ENCODE data around the gene FBXL7.

FBXL7 gene

DNA sequence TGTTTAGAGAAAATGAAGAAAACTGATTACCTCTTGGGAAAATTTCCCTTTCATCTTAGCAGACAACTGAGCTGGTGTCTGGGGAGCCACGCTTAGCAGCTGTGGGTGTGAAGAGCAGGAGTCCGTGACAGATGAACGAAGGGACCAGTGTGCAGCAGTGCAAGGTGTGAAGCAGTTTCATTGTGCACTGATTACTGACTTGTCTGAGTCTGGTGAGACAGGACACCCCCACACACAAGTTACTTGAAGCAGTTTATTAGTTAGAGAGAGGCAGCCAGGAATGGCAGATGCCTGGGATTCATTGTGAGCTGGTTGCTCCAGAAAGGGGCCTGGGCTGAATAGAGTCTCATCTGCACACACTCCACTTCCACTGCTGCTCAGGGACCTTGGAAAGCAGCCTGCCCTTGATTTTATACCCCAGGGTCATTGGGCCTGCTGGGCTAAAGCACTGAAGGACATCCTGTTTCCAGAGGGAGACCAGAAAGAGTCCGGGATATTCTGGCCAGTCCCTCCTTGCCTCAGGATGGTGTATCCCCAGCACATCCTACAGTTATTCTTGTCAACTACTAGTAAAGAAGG lies 47.4 kb downstream of the FBXL7 start:
- FAIRE-seq, result no peak

DNA sequence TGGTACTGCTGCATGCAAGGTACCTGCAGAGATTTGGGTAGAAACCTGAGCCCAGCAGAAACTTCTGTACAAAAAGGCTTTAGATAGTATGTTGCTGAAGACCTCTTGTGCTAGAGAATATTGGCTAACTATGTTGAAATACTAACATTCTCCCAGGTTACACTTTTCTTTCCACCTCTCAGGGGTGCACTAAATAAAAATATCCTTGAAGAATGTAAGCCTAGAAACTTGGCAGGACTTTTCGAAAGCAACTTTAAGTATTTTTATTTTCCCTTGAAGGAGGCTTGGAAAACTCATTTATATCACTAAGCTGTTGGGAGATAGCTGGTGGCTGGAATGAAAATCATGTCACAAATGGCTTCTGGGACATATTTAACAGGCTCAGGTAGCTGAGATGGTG lies 50.0 kb downstream of the FBXL7 start:
- FAIRE-seq, result no peak

DNA sequence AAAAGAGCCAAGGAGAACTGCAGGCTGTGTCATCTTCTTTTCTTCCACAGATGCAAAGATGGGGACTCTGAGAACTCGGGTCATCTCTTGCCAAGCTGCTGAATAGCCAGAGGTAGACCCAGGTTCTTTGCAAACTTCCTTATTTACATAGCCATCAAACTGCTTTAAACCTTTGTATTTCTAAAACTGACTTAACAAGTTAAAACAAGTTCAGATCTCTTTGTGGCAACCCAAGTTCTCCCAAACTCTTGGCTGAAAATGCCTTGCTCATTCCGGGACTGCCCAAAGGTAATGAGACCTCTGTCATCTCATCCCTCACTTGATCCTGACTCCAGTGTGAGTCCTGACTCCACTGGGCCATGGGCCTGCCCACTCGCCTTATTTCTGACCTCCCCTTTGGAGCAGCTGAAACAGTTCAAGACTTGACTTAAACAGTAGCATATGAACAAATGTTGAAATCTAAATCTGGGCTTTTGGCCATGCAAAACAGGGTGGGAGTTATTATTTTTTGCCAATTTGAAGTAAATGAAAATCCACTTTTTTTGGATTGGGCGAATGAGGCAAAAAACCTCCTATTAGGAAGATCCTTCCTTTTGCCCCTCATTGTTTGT lies 50.6 kb downstream of the FBXL7 start:
- FAIRE-seq, result no peak

DNA sequence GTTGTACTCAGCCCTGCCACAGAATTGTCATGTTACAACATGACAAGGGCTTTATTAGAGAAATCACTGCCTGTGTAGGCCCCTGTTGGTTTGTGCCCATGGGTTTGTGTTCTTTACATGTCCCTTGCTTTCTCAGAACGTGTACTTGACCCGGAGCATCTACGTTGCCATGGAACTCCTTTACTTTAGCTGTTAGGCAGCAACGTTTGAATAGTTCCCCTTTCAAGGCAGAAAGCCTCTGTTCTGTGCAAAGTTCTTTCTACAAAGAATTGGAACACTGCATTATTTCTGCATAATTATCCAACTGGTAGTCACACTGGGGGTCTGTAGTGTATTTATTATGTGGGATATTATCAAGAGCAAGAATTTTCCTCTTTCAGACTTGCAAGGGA lies 51.1 kb downstream of the FBXL7 start:
- no peak for FAIRE-seq

DNA sequence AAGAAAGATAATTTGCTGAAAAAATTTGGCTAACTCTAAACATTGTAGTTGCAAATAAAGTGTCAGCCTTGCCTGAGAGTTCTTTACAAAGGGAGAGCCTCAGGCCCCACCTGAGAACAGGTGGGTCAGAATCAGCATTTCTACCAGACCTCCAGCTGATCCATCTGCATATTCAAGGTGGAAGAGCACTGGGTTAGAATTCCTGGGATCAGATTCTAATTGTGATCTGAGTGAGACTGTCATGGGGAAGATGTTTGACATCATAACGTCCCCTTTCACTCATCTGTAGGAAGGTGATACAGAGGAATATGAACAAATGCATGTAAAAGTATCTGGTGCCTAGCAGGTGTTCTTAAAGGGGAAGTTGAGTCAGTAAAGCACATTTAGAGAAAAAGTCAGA lies 54.6 kb downstream of the FBXL7 start:
- no peak for FAIRE-seq

DNA sequence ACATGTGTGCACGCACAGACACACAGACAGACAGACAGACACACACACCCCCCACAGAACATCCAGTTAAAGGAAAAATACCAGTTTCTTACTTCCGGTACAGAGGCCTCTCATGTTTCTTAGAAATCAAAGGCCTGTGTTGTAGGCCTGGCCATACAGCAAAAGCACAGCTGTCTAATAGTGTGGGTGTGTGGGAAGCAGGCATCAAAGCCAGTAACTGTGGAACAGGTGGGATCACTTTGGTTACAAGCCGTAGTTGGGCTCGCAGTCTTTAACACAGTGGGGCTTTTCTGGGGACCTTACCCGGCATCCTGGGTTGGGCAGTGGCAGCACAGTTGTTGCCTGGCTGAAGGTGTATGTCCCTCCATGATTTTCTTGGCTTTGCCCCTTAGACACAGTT lies 55.2 kb downstream of the FBXL7 start:
- FAIRE-seq, result no peak

DNA sequence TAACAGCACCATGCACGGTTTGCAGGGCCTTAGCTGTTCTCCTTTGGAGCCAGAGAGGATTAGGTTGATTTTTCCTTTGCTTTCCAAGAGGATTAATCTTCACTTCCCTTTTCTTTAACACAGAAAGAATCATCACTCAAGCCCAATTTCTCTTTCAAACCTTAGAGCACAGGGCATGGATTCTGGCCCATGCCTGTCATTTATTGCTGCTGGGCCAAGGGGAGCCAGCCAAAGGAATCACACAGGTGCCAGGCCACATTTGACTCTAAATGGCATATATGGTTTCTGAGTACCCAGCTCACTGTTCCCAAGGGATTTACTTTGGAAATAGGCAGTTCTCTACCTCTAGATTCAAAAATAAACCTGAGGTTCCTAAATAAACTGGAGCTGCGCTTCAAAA lies 58.3 kb downstream of the FBXL7 start:
- FAIRE-seq, result no peak

DNA sequence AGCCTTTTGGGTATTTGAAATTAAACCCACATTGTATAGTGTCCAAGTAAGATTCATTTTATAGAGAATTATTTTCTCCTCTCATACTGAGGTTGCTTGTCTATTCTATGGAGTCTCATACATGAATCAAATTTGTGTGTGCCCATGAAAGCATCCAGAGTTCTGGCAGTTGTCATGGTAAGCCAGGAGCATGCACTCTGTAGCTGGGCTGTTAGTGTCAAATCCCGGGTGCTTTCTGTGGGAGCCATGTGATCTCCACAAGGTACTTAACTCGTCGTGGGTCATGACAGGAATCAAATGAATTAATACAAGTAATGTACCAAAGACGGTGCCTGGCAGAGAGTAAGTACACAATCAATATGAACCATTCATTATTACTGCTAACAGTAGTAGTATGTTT lies 58.7 kb downstream of the FBXL7 start:
- FAIRE-seq, result no peak

DNA sequence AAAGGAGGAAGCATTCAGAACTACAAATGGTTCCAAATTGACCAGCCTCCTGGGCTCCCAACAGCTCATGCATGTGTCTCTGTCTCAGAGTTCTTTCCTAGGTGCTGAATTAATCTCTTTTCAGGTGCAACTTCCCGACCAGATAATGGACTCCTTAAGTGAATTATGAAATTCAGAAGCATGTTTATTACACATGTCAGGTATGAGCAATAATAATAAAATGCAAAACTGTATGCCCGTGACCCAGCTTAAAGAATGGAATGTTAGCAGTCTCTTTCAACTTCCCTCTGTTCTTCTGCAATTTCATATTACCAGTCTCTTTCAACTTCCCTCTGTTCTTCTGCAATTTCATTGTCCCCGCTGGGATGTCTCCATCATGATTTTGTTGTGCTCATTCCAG lies 60.4 kb downstream of the FBXL7 start:
- FAIRE-seq, result no peak

DNA sequence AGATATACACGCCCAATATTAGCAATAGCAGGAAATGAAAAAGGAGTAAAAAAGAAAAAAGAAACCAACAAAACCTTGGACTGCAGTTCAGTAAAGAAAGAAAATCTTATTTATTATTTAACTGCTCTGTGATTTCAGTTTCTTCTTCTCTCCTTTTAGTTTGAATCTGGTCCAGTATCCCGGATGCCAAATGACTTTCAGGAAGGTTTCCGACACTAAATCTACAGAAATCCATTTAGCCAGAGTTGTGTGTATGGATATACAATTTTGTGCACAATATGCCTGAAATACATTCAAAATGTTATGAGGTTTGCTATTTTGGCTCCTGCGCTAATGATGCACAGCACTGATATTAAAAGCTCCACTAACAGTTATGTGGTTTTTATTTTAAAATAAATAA lies 64.5 kb downstream of the FBXL7 start:
- no peak for FAIRE-seq

DNA sequence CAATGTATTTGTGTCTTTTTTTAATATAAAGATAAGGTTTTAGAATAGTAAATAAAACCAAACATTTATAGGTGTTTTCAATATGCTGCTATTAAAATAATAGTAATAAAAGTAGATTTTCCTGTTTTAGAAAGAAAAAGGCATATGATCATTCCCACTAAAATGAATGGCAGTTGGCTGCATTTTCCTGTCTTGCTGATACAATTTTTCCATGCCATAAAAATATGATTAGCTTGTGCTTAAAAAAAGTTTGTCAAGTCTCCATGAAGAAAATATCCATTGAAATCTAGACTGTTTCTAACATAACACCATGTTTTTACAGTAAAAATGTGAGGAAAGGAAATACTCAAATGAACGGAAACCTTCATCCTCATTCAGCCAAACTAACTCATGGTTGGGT lies 65.0 kb downstream of the FBXL7 start:
- no peak for FAIRE-seq

DNA sequence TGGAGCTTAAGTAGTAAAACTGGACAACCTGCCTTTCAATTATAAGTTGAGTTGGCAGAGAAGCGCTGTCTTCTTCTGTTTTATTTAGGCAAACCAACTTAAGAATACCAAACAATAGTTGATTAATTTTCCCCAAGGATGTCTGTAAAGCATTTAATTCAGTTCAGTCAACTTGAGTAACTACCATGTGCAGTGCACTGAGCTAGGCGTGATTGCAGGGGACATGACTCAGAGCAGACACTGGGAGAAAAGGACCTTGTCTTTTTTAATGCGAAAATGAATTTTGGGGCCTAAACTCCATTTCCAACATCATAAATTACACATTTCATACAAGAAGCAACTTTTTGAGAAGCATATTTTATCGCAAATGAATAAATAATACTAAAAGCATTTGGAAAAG lies 66.3 kb downstream of the FBXL7 start:
- no peak for FAIRE-seq

DNA sequence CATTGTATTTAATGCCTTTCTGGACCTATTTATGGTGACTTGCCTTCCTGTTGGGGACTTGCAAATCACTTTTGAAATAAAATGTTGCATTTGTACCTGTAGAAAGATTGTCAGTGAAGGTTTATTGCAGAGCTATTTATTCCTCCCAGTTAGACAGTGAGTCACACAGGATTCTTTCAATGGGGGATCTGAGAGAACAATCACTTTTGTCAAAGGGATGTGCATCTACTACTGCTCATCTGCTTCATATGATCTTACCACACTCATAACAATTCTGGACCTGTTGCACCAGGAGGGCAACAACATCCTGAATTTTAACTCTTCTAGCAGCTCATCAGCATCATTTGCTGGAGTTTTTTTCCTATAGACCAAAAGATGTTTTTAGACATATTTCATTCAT lies 66.8 kb downstream of the FBXL7 start:
- no peak for FAIRE-seq

DNA sequence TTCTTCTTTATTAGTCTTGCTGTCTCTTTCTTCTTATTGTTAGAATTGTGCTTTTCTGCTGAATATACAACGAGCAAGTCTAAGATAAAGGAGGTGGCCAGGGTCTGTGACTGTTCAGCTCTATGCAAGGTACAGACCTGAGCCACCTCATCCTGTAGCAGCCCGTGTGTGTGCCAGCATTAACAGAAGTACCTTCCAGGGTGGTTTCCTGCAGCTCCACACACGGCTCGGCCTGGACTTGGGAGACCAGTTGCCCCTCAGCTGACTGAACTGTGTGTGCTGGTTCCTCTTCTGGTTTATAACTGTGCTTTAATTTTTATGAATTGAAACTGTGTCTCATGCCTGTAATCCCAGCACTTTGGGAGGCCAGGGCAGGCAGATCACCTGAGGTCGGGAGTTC lies 70.5 kb downstream of the FBXL7 start:
- no peak for FAIRE-seq

DNA sequence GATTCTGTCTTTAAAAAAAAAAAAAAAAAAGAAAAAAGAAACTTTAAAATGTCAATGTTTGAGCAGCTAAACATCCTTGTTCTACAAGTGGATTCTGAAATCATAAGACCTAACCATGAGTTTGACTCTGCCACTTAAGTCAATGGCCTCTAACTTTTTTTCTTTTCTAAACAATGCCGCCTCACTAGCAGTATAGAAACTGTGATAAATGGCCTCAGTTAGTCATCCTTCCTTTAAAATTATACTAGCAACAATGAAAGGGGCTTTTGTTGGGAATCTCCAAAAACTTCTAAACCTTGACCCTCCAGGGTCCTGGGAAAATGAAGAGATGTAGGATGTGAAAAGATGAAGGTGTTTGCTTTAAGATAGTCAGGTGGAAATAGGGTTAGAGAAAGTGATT lies 71.1 kb downstream of the FBXL7 start:
- no peak for FAIRE-seq

DNA sequence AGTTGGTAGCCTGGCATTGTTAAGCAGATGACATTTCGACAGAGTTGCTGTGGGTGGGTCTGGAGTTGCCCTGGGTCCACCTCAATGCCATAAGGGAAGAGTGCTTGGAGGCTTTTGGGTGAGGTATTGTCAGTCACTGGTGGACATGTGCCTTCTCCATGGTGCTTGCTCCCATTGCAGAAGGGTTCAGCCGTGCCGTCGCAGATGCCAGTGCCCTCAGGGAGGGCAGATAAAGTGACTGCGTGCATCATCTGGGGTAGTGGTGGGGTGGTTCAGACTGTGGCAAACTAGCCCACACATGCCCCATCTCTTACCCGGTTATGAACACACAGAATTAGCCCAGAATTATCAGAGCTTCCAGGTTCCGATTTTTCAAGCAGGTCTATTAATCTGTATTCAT lies 71.6 kb downstream of the FBXL7 start:
- FAIRE-seq, result no peak

DNA sequence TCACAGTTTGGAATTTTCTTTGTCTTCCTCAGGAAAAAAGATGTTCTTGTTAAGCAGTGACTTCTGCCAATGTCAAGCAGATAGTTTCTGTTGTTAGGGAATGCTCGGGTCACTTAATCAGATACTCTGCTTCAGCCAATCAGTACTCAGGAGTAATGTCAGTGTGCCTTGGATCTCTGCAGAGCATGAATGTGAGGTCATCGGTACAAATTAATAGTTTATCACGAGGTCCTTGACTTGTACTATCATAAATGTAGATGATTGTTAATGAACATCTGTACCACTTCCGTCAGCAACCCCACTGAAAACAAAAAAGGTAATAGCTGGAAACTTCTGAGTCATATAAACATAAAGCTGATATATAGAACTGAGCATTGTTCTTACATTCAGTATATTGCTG lies 73.6 kb downstream of the FBXL7 start:
- FAIRE-seq, result no peak

DNA sequence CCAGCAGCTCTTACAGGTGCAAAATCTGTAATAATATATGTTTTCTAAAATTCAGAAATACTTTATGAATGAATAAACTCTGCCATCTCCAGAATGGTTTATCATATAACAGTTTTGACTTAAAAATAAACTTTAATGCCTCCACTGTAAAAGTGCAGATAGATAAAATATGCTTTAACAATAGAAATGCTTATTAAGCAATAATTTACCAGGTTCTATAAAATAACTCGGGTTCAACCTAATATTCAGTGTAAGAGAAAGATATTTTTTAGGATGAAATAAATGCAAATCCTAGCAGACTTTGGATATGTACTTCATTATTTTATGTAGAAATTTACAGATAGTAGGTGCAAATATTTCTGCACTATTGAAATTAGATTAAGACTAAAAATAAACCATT lies 74.1 kb downstream of the FBXL7 start:
- no peak for FAIRE-seq

DNA sequence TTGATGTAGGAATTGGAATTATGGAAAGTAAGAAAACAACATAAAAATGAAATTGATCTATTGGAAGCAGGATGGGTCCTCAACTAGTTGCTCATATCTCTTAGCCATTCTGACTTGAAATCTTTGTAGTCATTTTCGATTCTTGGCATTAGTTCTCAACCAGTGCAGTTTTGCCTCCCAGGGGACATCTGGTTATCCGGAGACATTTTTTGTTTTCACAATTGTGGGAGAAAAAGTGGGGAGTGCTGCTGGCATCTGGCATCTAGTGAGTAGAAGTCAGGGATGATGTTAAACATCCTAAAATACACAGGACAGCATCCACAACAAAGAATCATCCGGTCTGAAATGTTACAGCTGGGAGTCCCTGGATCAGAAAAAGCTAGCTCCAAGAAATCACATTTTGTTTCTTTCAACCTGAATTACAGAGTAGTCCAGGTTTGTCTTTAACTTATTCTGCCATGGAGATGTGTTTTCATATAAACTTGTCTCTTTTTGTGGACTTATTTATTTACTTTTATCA lies 74.9 kb downstream of the FBXL7 start:
- FAIRE-seq, result no peak

DNA sequence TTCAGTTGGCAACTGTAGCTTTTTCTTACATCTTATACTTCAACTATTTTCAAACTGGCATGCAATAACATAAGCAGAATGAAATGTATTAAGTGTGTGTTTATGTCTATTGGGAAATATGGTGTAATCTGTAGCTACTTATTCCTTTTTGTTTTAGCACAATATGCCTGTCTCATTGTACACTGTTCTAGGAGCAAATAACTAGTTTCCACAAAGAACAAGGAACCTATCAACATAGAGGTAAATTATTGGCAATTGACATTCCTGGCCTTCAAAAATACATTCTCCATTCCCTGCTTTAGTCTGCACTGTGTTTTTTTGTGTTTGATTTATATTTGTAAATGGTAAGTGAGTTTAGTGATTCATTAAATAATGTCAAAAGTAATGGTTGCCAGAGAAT lies 75.7 kb downstream of the FBXL7 start:
- FAIRE-seq, result no peak

DNA sequence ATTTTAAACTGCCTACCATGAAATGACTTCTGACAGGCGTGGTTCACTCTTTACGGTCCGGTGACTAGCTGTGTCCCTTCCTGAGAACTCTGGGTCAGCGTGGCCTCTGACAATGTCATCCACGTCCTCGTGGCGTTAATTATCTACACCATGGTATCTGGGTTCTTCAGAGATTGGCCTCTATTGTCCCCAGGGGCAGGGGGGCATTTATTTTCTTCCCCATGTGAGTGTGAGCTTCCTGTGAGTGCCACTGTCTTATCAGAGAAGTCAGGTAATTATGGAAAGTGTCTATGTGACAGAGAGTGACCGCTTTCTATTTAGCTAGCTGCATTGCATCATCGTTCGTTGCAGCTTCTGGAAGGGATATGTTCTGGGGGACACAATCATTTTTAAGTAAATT lies 77.2 kb downstream of the FBXL7 start:
- FAIRE-seq, result no peak

DNA sequence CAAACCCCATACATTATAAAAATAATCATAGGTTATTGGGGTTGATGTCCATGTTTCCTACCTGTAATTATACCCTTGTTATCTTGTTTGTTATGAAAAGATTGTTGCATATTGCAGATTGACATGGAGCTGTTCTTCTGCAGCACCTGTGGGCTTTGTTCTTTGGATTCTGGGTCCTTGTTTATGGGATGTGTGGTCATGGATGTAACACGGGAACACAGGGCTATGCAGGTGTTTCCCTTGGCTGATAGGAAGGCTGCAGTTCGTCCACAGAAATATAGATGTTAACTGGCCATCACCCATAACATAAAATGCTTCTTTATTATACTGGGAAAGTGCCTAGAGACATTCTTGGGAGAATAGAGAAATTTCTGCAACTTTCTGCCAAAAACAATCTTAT lies 77.9 kb downstream of the FBXL7 start:
- no peak for FAIRE-seq

DNA sequence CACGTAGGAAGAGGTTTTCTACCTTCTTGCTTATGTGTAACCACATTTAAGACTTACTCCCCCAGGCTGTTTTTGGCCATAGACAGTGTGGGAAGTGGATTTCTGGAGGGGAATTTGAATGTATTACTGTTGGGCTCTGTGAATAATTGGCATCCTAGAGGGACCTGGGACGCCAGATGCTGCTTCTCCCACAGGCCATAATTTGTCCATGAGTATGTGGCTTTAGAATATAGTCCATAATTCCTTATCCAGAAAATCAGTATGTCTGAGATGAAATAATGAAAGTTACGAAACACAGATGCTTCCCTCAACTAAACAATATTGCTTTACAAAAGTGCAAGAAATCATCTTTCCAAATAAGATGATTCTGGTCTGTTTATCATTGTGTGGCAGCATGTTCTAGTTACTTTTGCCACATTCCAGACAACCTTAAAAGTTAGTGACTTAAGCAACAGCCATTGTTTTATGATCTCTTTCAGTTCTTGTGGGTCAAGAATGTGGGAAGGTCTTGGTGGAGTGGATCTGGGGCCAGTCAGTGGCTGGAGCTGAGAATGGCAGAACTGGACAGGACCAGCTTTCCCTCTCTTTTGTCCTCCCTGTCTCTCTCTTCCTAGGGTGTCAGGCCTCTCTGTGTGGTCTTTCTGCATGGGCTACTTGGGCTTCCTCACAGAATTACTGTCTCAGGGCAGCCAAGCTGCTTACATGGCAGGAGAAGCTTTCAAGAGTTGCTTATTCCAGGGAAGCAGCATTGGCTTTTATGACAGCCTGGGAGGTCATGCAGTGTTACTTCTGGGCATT lies 79.4 kb downstream of the FBXL7 start:
- no peak for FAIRE-seq

DNA sequence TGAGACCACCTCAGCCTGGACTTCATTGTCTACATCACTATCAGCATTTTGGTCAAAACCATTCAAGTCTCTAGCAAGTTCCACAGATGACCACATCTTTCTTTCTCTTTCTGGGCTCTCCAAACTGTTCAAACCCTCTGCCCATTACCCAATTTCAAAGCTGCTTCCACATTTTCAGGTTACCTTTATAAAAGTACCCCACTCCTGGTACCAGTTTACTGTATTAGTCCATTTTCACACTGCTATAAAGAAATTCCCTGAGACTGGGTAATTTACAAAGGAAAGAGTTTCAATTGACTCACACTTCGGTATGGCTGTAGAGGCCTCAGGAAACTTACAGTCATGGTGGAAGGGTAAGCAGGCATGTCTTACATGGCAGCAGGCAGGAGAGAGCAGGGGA lies 84.5 kb downstream of the FBXL7 start:
- no peak for FAIRE-seq

DNA sequence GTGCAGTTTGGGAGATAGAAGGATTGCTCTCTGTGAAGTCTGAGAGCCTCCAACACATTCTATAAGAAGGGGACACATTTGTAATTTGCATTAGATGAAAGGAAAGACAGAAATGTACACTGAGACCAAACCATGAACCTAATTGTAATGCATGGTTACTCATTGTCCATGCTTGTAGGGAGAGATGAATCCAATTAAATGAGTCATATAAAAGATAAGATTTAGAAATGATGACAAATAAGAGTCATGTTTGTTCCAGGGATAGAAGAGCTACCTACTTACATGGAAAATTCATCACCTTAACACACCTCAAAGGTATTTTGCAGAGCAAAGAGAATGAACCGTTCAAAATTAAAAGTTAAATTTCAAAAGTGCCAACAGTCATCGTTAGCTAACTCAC lies 85.1 kb downstream of the FBXL7 start:
- FAIRE-seq, result no peak

All from islet of Langerhans (tissue), 1 donor.